MCF 10A (cell line): ENCODE measurements around the gene PPFIA1. TPM values are rescaled to one million over a fixed set of nuclear protein-coding genes. Genes with fewer than 3 reads are reported as not detected.

Experiments used
- BruUV-seq: library from RNA; stranded (reverse); fragments of 400-500 nt; replicated peaks from 2 replicates; lab custom pipeline; 2021; lab: Mats Ljungman, UMichigan
- CTCF ChIA-PET: fragments of 300-600 bp; sonication (Branson Sonifier 250); formaldehyde crosslinking; extraction: SDS; loops from one replicate; lab custom pipeline; 2021; ENCODE audit warnings: antibody characterized with exemption, inconsistent platforms; lab: Yijun Ruan, JAX
- POLR2A ChIA-PET: fragments of 300-600, 350-650 bp; sonication (Branson Sonifier 250); formaldehyde crosslinking; extraction: SDS; loops from one replicate; lab custom pipeline; 2020; ENCODE audit warnings: antibody characterized with exemption, inconsistent platforms; lab: Yijun Ruan, JAX
- DNase-seq: peaks from one replicate; pipeline ENCODE4 v3.0.0-alpha.2; 2018; ENCODE audit not compliant: unreplicated experiment
- H3K27ac Mint-ChIP-seq: one replicate; pipeline ENCODE4 v1.8.0; 2022; ENCODE audit warnings: mild to moderate bottlenecking, low read depth, mixed read lengths; ENCODE audit not compliant: unreplicated experiment
- H3K27me3 Mint-ChIP-seq: one replicate; pipeline ENCODE4 v1.8.0; 2022; ENCODE audit warnings: mixed read lengths; ENCODE audit not compliant: insufficient read depth, unreplicated experiment
- H3K36me3 Mint-ChIP-seq: one replicate; pipeline ENCODE4 v1.8.0; 2022; ENCODE audit warnings: mild to moderate bottlenecking, moderate library complexity, mixed read lengths; ENCODE audit not compliant: insufficient read depth, unreplicated experiment
- H3K4me1 Mint-ChIP-seq: one replicate; pipeline ENCODE4 v1.8.0; 2022; ENCODE audit warnings: mixed read lengths; ENCODE audit not compliant: insufficient read depth, unreplicated experiment
- H3K4me3 Mint-ChIP-seq: one replicate; pipeline ENCODE4 v1.8.0; 2022; ENCODE audit warnings: mild to moderate bottlenecking, moderate library complexity, mixed read lengths; ENCODE audit not compliant: unreplicated experiment
- H3K9me3 Mint-ChIP-seq: one replicate; pipeline ENCODE4 v1.8.0; 2022; ENCODE audit warnings: mixed read lengths; ENCODE audit not compliant: unreplicated experiment
- intact Hi-C: fragments of 100-400 bp; cut with micrococcal nuclease; formaldehyde crosslinking; loops from 2 replicates; pipeline ENCODE4 v1.14.1; 2022
- total RNA-seq: library from RNA; stranded (reverse); gene quantifications from 2 replicates; pipeline ENCODE4 v1.2.3, GENCODE V29; 2022
- TF ChIP-seq, protein P1 (sequence below): fragments of 200-600 bp; IDR thresholded peaks from one replicate; pipeline ENCODE4 v1.8.0; 2022; ENCODE audit warnings: antibody characterized with exemption, mild to moderate bottlenecking; ENCODE audit not compliant: unreplicated experiment

Gene PPFIA1
- total RNA-seq, 1 experiment from 2014 or later, result 78.8 TPM

DNA sequence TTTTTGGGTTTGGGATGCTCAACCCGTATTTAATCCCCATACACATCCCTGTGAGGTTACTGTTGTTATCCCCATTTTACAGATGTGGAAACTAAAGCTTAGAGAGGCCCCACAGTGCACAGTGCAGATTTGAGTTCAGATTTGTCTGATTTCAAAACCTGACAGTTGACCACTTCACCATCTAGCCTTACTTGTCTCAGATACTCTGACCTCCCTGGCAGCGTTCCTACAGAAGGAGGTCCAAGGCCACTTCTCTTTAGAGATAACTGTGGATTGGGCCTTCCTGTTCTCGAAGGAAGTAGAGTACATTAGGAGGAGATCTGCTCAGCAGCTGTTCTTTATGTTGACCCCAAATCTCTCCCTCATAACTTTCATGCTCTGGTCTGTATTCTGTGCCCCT, 81.2 kb downstream of the PPFIA1 start:
- H3K4me1 Mint-ChIP-seq, result no peaks in the 10 kb centered on the region
- no peak overlapping the region for H3K27ac Mint-ChIP-seq
- DNase-seq, result no peak
- CTCF ChIA-PET, result no interaction called here
- TF ChIP-seq, protein P1, sequence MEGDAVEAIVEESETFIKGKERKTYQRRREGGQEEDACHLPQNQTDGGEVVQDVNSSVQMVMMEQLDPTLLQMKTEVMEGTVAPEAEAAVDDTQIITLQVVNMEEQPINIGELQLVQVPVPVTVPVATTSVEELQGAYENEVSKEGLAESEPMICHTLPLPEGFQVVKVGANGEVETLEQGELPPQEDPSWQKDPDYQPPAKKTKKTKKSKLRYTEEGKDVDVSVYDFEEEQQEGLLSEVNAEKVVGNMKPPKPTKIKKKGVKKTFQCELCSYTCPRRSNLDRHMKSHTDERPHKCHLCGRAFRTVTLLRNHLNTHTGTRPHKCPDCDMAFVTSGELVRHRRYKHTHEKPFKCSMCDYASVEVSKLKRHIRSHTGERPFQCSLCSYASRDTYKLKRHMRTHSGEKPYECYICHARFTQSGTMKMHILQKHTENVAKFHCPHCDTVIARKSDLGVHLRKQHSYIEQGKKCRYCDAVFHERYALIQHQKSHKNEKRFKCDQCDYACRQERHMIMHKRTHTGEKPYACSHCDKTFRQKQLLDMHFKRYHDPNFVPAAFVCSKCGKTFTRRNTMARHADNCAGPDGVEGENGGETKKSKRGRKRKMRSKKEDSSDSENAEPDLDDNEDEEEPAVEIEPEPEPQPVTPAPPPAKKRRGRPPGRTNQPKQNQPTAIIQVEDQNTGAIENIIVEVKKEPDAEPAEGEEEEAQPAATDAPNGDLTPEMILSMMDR, result no peak
- no peaks in the 10 kb centered on the region for H3K9me3 Mint-ChIP-seq
- H3K27me3 Mint-ChIP-seq, result no peaks in the 10 kb centered on the region
- H3K36me3 Mint-ChIP-seq, result peaks cover 78% of the 10 kb centered on the region
- POLR2A ChIA-PET, result interaction anchor here (1.2 kb wide), 1 partner anchor 12 kb away, joined by 6 read pairs; no protein-coding TSS in a partner anchor
- intact Hi-C loops, result no loop called here
- no peak overlapping the region for H3K4me3 Mint-ChIP-seq
- BruUV-seq, result no TSS peak

DNA sequence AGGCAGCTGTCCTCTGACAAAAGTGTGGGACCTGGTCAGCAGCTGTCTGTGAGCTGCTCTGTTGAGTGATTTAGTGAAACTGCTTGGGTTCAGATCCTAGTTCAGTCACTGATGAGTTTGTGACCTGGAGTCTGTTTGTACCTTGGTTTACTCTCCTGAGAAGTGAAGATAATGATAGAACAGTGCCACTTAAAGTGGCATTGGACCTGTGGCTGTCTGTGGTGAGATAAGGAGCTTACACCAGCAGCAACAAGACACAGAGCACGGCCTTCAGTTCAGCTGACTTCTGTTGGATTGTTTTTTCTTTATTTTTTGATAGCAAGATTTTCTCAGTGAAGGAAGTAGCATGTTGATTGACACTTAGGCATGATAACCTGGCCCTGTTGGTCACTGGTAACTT, 81.6 kb downstream of the PPFIA1 start:
- TF ChIP-seq, protein P1, result no peak
- Mint-ChIP-seq H3K27me3 (no peaks in the 10 kb centered on the region), H3K27ac (no peak overlapping the region), H3K4me1 (no peaks in the 10 kb centered on the region), H3K9me3 (no peaks in the 10 kb centered on the region), H3K36me3 (peaks cover 78% of the 10 kb centered on the region), H3K4me3 (no peak overlapping the region)
- ChIA-PET POLR2A (interaction anchor here (1.2 kb wide), 1 partner anchor 12 kb away, joined by 6 read pairs; no protein-coding TSS in a partner anchor), CTCF (no interaction called here)
- DNase-seq, result no peak
- intact Hi-C loops, result no loop called here
- BruUV-seq, result no TSS peak

DNA sequence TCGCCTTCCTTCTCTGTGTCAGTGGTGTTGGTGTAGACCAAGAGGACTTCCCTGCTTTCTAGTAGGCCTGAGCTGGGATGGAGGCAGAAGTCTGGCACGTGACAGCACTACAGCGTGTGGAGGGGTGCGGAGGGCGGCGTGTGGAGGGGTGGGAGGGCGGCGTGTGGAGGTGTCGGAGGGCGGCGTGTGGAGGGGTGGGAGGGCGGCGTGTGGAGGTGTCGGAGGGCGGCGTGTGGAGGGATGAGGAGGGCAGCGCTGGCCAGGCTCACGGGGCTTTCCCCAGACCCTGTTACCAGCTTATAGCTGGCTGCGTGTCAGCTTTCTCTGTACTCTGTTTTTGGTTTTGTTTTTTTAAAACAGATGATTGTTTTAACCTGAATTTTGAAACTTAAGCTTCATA, 82.1 kb downstream of the PPFIA1 start:
- Mint-ChIP-seq H3K4me1 (no peaks in the 10 kb centered on the region), H3K27ac (no peak overlapping the region), H3K4me3 (no peak overlapping the region), H3K27me3 (no peaks in the 10 kb centered on the region), H3K9me3 (no peaks in the 10 kb centered on the region), H3K36me3 (peaks cover 74% of the 10 kb centered on the region)
- TF ChIP-seq, protein P1, result no peak
- POLR2A ChIA-PET, result interaction anchor here (1.2 kb wide), 1 partner anchor 11 kb away, joined by 6 read pairs; no protein-coding TSS in a partner anchor
- no TSS peak for BruUV-seq
- intact Hi-C loops, result no loop called here
- no peak for DNase-seq
- CTCF ChIA-PET, result no interaction called here

DNA sequence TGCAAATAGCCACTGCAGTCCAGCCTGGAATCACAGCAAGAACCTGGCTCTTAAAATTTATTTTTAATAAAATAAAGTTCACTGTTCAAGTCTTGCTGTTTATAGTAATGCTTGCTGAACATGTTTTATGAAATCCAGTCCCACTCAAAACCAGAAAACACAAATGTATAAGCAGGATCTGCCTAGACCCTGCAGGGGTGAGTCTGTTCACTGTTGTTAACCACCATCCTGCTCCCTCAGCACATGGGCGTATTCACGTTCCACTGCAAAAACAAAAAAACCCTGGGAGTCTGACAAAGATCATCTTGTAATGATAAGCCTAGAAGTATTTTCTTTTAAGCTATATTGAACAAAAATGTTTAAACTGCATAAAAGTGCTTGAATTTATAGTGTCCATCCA, 82.8 kb downstream of the PPFIA1 start:
- no peaks in the 10 kb centered on the region for H3K4me1 Mint-ChIP-seq

More for the DNA sequence above, 82.8 kb downstream of the PPFIA1 start:
- ChIA-PET CTCF (no interaction called here), POLR2A (no interaction called here)
- no TSS peak for BruUV-seq
- peaks cover 74% of the 10 kb centered on the region for H3K36me3 Mint-ChIP-seq
- no peaks in the 10 kb centered on the region for H3K9me3 Mint-ChIP-seq
- DNase-seq, result no peak
- no peak overlapping the region for H3K4me3 Mint-ChIP-seq
- TF ChIP-seq, protein P1, result no peak
- no peaks in the 10 kb centered on the region for H3K27me3 Mint-ChIP-seq
- no peak overlapping the region for H3K27ac Mint-ChIP-seq
- intact Hi-C loops, result no loop called here
